Endothelial cell of umbilical vein (primary cell): ENCODE data around the gene QSOX2. TPM values are rescaled to one million over a fixed set of nuclear protein-coding genes. Genes with fewer than 3 reads are reported as not detected.

Experiments
- BruUV-seq: library from RNA; stranded (reverse); fragments of 400-500 nt; replicated peaks from 2 replicates; lab custom pipeline; 2021; lab: Mats Ljungman, UMichigan
- CTCF ChIA-PET: fragments of 300-600, 350-600 bp; sonication (Branson Sonifier 250); formaldehyde crosslinking; loops from one replicate; lab custom pipeline; 2021; ENCODE audit warnings: antibody characterized with exemption, inconsistent platforms; lab: Charles Lee
- POLR2A ChIA-PET: fragments of 300-600, 350-600 bp; sonication (Branson Sonifier 250); formaldehyde crosslinking; loops from one replicate; lab custom pipeline; 2021; ENCODE audit warnings: antibody characterized with exemption, inconsistent platforms; lab: Charles Lee
- DNase-seq: peaks from one replicate; pipeline ENCODE4 v3.0.0-alpha.2; 2011; ENCODE audit warnings: low read depth, low spot score
- FAIRE-seq: peaks from 2 replicates; lab custom pipeline; 2011; peaks lifted over from hg19 to GRCh38; lab: Jason Lieb, UNC
- H2AFZ ChIP-seq: 2 replicates; pipeline ENCODE4 v1.6.0; 2012; ENCODE audit warnings: low read depth, low read length, control low read depth, inconsistent platforms
- H3K27ac ChIP-seq: 2 replicates; pipeline ENCODE4 v1.5.1; 2011; ENCODE audit warnings: low read depth, mild to moderate bottlenecking, control low read depth, low read length, moderate library complexity; ENCODE audit not compliant: insufficient read depth
- H3K27me3 ChIP-seq, 2 experiments: 2 replicates each; pipeline versions ENCODE4 v1.6.0 to v1.6.1; 2011; ENCODE audit warnings: low read length in 2 of 2, mixed read lengths in 1 of 2; ENCODE audit not compliant: control insufficient read depth in 2 of 2, insufficient read depth in 2 of 2
- H3K36me3 ChIP-seq, 2 experiments: 2 replicates in 1 of 2; 3 replicates in 1 of 2; pipeline ENCODE4 v1.5.1; 2011; ENCODE audit warnings: low read length in 2 of 2, mild to moderate bottlenecking in 1 of 2, moderate library complexity in 1 of 2; ENCODE audit not compliant: control insufficient read depth in 2 of 2, insufficient read depth in 2 of 2; ENCODE audit errors: extremely low read depth in 1 of 2
- H3K4me1 ChIP-seq: 3 replicates; pipeline ENCODE4 v1.5.1; 2011; ENCODE audit warnings: mild to moderate bottlenecking, low read length; ENCODE audit not compliant: control insufficient read depth, insufficient read depth; ENCODE audit errors: extremely low read depth
- H3K4me2 ChIP-seq: 2 replicates; pipeline ENCODE4 v1.6.1; 2011; ENCODE audit warnings: low read length, control low read depth, mixed read lengths; ENCODE audit not compliant: insufficient read depth
- H3K4me3 ChIP-seq, 3 experiments: fragments of 200-600 bp in 1 of 3; sonication (generic), shearing (Covaris generic) in 1 of 3; replicated peaks in 1 of 3; 2 replicates each; pipeline ENCODE4 v1.5.1; 2011 to 2016; ENCODE audit warnings: control low read depth in 3 of 3, low read length in 3 of 3, mild to moderate bottlenecking in 2 of 3, inconsistent platforms in 1 of 3, low read depth in 1 of 3, moderate library complexity in 1 of 3; ENCODE audit not compliant: insufficient read depth in 1 of 3
- H3K79me2 ChIP-seq: 2 replicates; pipeline ENCODE4 v1.6.0; 2012; ENCODE audit warnings: low read length, inconsistent platforms; ENCODE audit not compliant: control insufficient read depth, insufficient read depth
- H3K9ac ChIP-seq: replicated peaks from 2 replicates; pipeline ENCODE3; 2011; ENCODE audit warnings: low read length, control low read depth; ENCODE audit not compliant: insufficient read depth; ENCODE audit errors: extremely low read depth
- H3K9me1 ChIP-seq: replicated peaks from 3 replicates; pipeline ENCODE4 v1.6.0; 2011; ENCODE audit warnings: mild to moderate bottlenecking, low read length; ENCODE audit not compliant: control insufficient read depth, insufficient read depth; ENCODE audit errors: extremely low read depth
- H3K9me3 ChIP-seq: replicated peaks from 2 replicates; pipeline ENCODE4 v1.5.1; 2012; ENCODE audit warnings: low read length, inconsistent platforms; ENCODE audit not compliant: control insufficient read depth, insufficient read depth
- H4K20me1 ChIP-seq: replicated peaks from 2 replicates; pipeline ENCODE3; 2011; ENCODE audit warnings: mild to moderate bottlenecking, low read length; ENCODE audit not compliant: control insufficient read depth, insufficient read depth; ENCODE audit errors: extremely low read depth
- CTCF ChIP-seq, 2 donors: IDR thresholded peaks; 1 replicate in 1 of 2; 2 replicates in 1 of 2; pipeline ENCODE4 v1.5.1; 2011; ENCODE audit warnings: low read length in 2 of 2, mild to moderate bottlenecking in 2 of 2, moderate library complexity in 2 of 2, control low read depth in 1 of 2, inconsistent platforms in 1 of 2, low read depth in 1 of 2; ENCODE audit not compliant: insufficient read depth in 1 of 2; ENCODE audit errors: extremely low read depth in 1 of 2
- EZH2 ChIP-seq: IDR thresholded peaks from 2 replicates; pipeline ENCODE4 v1.6.1; 2012; ENCODE audit warnings: borderline replicate concordance, low read depth, mild to moderate bottlenecking, moderate library complexity, low read length, inconsistent platforms; ENCODE audit not compliant: severe bottlenecking
- FOS ChIP-seq: IDR thresholded peaks from 2 replicates; pipeline ENCODE4 v1.6.1; 2011; ENCODE audit warnings: mild to moderate bottlenecking, low read length, moderate library complexity, borderline replicate concordance; ENCODE audit not compliant: insufficient read depth
- GATA2 ChIP-seq: IDR thresholded peaks from 2 replicates; pipeline ENCODE4 v1.7.0; 2011; ENCODE audit warnings: low read depth, mild to moderate bottlenecking, moderate library complexity, mixed read lengths, low read length; ENCODE audit not compliant: insufficient read length, insufficient read depth
- JUN ChIP-seq: IDR thresholded peaks from 2 replicates; pipeline ENCODE4 v1.6.1; 2011; ENCODE audit warnings: borderline replicate concordance, low read depth; ENCODE audit not compliant: insufficient read length, insufficient read depth
- MAX ChIP-seq: IDR thresholded peaks from 2 replicates; pipeline ENCODE4 v1.6.1; 2011; ENCODE audit not compliant: insufficient read depth, insufficient read length
- MYC ChIP-seq: IDR thresholded peaks from one replicate; pipeline ENCODE4 v1.6.1; 2011; ENCODE audit warnings: mild to moderate bottlenecking, low read depth, low read length
- POLR2A ChIP-seq: IDR thresholded peaks from 2 replicates; pipeline ENCODE4 v1.6.1; 2012; ENCODE audit warnings: low read depth, mild to moderate bottlenecking, control low read depth, low read length
- dilution Hi-C: fragments of 300-500 bp; cut with MboI; formaldehyde crosslinking; loops from one replicate; pipeline ENCODE4 v1.15.0; 2019; ENCODE audit warnings: low sequenced_read_pairs; ENCODE audit not compliant: extremely low pct_ligation_motif_present
- intact Hi-C: fragments of 100-400 bp; cut with micrococcal nuclease; formaldehyde crosslinking; loops from one replicate; pipeline ENCODE4 v1.10.0; 2022
- polyA plus RNA-seq, 4 experiments: library from polyadenylated mRNA; depleted of rRNA in 3 of 4; stranded (reverse) in 3 of 4; unstranded in 1 of 4; fragments of >200 nt; gene quantifications; 2 replicates each; pipeline versions ENCODE4 v1.2.1 to v1.2.3, GENCODE V29; 2011 to 2012; ENCODE audit warnings: missing spikeins in 1 of 4
- total RNA-seq: library from RNA; stranded (reverse); gene quantifications from 2 replicates; pipeline ENCODE4 v1.2.3, GENCODE V29; 2021

Gene QSOX2
- total and polyA plus RNA-seq, 2 donors (not counting 3 experiments of a cell fraction or from before 2014, with no cell fraction given) = 16.4 to 23.4 TPM

DNA sequence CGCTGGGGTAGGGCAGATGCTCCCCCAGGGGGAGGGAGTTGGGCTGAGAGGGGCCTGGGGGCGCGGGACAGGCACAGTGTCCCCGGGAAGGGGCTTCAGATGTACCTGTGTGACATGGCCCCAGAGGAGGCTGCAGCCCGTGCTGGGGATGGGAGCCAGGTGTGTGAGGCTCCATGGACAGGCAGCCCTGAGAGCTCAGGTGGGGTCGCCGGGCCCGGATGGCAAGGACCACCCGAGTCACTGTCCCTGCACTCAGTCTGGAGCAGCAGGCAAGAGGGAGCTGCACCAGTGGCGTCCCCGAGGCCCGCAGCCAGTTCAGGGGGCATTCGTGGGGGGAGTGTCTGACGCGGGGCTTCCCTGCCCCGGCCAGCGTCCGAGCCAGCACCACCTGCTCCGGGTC, 39.3 kb upstream of the QSOX2 start:
- ChIA-PET POLR2A (no interaction called here), CTCF (interaction anchor here (0.6 to 3.8 kb wide), 5 partner anchors 115 to 535 kb away, joined by 3 to 24 read pairs (median 8); no protein-coding TSS in a partner anchor)
- Histone ChIP-seq H3K4me1 (no peaks in the 10 kb centered on the region), H3K9me3 (no peaks in the 10 kb centered on the region), H3K4me3 (no peak overlapping the region), H3K36me3 (no peaks in the 10 kb centered on the region), H3K27me3 (no peaks in the 10 kb centered on the region), H2AFZ (no peak overlapping the region), H3K79me2 (no peaks in the 10 kb centered on the region), H3K27ac (no peak overlapping the region), H3K9ac (no peak overlapping the region), H4K20me1 (no peaks in the 10 kb centered on the region), H3K4me2 (no peak overlapping the region), H3K9me1 (no peaks in the 10 kb centered on the region)
- FAIRE-seq (no peak), DNase-seq (no peak)
- TF ChIP-seq POLR2A (no peak), MYC (no peak), MAX (no peak), FOS (no peak), GATA2 (no peak), JUN (no peak), CTCF (IDR thresholded peaks at IDR 0.05; ENCODE audit: extremely low read depth in 1 of 2, insufficient read depth in 1 of 2, low read depth in 1 of 2, low read length in 2 of 2) (no peak), EZH2 (no peak)
- BruUV-seq = no TSS peak
- intact Hi-C loops (loop anchor here (10.0 kb wide), 2 partner anchors 320 to 680 kb away; partner anchors contain the start of gene UBAC1), dilution Hi-C loops (no loop called here)
